ENCODE measurements around the gene PHLPP1.

DNA sequence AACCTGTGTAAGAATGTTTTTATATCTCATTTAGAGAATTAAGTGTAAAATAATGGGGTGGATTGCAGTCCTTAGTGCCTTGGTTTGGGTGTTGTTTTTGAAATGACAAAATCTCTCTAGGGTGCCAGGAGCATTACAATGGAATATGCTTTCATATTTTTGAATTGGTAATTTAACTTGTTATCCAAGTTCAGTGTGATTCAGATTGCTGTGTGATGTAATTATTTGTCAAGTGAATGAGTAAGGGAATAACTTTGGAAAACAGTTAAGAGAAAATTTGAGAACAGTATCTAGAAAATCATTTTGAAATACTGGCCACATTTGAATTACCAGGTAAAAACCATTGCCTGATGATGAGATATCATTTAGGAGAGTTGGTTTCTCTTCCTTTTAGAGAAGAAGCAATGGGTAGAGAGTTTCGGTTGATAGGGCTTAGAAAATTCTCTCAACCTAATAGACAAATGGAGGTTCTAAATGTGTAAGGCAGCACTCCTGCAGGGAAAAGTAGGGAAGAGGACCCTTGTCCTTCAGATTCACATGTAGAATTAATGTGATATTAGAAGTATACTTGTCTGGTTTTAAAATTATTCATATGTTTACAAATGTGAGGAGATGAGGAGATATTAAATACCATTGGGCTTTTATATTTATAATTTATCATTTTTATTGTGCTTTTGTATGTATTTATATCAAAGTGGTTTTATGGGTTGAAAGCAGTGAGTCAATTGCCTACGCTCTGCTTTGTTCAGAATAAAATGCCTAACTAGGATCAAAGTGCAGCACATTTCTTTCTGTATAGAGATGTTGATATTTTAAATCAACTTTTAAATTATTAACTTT lies 124.8 kb downstream of the PHLPP1 start:
- TF ChIP-seq EZH2phosphoT487 (conservative IDR thresholded peaks at IDR 0.05; ENCODE audit: low read length): no peak
- TF ChIP-seq, protein P1, sequence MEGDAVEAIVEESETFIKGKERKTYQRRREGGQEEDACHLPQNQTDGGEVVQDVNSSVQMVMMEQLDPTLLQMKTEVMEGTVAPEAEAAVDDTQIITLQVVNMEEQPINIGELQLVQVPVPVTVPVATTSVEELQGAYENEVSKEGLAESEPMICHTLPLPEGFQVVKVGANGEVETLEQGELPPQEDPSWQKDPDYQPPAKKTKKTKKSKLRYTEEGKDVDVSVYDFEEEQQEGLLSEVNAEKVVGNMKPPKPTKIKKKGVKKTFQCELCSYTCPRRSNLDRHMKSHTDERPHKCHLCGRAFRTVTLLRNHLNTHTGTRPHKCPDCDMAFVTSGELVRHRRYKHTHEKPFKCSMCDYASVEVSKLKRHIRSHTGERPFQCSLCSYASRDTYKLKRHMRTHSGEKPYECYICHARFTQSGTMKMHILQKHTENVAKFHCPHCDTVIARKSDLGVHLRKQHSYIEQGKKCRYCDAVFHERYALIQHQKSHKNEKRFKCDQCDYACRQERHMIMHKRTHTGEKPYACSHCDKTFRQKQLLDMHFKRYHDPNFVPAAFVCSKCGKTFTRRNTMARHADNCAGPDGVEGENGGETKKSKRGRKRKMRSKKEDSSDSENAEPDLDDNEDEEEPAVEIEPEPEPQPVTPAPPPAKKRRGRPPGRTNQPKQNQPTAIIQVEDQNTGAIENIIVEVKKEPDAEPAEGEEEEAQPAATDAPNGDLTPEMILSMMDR (IDR thresholded peaks at IDR 0.05; ENCODE audit: insufficient read depth, low read length, poor library complexity, severe bottlenecking): no peak
